ENCODE measurements around the gene MPG.

MPG gene

DNA sequence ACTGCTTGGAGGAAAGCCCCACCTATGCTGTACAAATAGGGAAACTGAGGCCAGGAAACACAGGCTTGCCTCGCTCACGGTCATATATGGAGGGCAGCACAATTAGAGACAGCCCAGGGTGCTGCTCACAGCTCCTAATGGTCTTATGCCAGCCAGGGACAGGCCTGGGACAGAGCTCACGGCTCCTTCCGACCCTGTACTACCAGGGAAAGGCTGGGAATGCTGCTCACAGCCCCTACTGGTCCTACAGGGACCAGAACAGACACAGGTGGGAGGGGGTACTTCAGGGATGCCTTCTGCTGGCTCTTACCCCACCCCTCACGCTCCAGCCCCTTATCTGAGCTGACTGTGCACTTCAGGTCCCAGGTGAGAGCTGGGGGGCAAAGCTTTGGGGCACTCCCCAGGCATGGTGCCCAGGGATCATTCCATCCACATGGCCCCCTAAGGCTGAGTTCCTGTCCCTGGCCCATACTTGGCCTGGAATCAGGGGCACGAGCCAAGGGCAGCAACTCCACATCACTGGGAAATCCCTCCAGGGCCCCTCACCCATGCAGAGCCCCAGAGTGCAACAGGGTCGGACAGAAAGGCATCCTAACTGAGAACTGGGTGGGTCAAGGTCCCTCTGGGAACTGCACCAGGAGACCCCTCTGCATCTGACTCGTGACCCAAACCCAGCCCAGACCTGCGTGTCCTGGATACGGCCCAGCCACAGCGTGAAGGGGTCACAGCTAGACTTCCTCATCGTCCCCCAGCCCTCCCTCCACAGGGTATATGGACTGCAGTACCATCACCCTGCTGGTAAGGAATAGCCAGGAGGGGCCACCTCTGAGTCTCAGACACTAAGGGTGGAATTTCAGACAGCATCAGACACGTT, 11.5 kb upstream of the MPG start:
- no peak for DNase-seq (ENCODE audit: low read depth, low spot score)

- no peak for DNase-seq (ENCODE audit: low read depth, low spot score)
Measured at GRCh38 chr16:67183-67791, 10.7 kb upstream of the MPG start.

GRCh38 chr16:67884-68789, 9.9 kb upstream of the MPG start:
- DNase-seq (ENCODE audit: low read depth, low spot score) = no peak

DNA sequence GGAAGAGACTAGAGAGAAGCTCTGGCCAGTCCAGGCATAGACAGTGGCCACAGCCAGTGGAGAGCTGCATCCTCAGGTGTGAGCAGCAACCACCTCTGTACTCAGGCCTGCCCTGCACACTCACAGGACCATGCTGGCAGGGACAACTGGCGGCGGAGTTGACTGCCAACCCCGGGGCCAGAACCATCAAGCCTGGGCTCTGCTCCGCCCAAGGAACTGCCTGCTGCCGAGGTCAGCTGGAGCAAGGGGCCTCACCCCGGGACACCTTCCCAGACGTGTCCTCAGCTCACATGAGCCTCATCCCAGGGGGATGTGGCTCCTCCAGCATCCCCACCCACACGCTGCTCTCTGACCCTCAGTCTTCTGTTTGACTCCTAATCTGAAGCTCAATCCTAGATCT, 8.8 kb upstream of the MPG start:
- DNase-seq (ENCODE audit: low read depth, low spot score) = no peak

DNA sequence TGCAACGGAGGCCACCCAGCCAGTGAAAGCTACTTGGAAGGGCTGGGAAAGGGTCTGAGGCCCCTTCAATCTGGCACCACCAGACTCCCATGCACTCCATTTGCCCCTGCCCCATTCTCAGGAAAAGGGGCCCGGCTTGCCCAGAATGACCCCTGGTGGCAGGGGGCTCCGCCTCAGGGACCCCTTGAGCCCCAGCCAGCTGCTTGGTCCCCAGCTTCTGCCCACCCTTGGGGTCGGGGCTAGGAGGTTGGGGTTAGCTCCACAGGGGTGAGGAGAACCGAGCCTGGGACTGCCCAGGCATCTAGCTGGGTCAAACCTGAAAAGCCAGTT, 6.8 kb upstream of the MPG start:
- DNase-seq (ENCODE audit: low read depth, low spot score) = no peak

- DNase-seq (ENCODE audit: low read depth, low spot score) = no peak
Measured at GRCh38 chr16:71540-72401, 6.3 kb upstream of the MPG start.

DNA sequence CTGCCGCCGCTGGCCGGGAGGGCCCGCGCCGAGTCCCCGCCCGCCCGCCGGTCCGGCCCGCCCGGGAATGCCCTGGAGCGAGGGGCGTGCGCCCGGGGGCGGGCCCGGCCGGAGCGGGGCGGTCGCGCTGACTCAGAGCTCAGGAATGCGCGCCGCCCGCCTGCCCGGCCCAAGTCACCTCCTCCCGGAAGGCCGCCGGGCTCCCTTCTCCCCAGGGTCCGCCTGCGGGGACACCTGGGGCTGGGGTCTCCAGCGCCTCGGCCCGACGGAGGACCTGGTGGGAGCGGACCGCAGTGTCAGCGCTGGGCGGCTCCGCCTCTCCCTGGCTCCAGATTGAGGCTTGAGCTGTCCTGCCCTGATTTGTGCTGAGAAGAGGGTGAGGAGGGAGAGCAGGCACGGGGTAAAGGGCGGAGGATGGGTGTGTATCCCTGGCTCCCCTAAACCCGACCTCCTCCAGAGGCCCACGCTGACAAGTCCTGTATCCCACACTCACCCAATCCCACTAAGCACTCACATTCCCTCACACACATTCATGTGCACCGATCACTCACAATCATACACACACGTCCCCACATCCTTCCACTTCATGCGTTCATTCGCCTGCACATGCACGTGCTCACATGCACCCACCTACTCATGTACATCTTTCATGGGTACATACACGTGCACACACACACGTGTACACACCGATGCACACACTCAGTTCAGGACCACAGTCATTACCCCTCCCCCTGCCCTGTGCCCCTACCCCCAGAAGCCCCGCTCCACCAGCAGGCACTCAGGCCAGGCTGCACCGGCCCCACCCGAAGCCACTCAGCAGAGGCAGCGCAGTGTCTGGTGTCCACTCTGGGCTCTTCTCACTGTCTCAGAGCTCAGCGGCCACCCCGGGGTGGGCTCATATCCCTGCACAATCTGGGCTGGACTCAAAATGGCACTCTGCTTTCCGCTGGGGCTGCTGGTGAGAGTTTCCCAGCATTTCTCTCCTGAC, 5.2 kb upstream of the MPG start, which contains the start of gene RHBDF1:
Gene RHBDF1 (minus strand): TSS at position 71 of the 988 bp plus-strand sequence. CDS start 7,616 bp downstream, outside the sequence.
- DNase-seq (ENCODE audit: low read depth, low spot score) = no peak

DNA sequence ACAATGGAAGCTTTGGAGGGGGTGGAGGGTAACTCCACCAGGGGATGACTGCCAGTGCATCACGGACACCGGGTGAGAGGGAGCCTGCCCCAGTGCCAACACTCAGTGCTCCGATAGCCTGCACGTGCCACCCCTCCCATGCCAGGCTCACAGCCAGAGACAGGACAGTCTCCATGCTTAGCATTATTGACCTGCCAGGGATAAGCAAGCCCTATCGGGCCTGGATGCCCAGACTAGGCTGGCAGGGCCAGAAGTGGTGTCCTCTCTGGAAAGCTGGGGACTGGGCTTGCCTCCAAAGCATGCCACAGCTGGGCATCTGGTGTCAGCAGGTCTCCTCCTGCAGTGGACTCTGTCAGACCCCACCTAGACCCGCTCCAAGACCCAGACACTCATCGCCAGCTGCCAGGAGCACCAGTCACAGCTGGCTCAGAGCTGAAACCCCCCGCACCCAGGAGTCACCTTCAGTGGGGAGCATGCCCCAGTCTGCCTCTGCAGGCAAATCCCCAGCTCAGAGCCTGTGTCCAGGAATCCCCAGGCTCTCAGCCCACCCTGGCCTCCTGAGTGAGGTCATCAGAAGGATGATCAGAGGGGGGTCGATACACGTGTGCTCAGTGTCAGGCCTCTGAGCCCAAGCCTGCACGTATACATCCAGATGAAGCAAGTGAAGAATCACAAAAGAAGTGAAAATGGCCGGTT, 3.8 kb upstream of the MPG start:
- DNase-seq (ENCODE audit: low read depth, low spot score) = no peak

- DNase-seq (ENCODE audit: low read depth, low spot score) = no peak
Measured at GRCh38 chr16:74747-75334, 3.2 kb upstream of the MPG start.

DNA sequence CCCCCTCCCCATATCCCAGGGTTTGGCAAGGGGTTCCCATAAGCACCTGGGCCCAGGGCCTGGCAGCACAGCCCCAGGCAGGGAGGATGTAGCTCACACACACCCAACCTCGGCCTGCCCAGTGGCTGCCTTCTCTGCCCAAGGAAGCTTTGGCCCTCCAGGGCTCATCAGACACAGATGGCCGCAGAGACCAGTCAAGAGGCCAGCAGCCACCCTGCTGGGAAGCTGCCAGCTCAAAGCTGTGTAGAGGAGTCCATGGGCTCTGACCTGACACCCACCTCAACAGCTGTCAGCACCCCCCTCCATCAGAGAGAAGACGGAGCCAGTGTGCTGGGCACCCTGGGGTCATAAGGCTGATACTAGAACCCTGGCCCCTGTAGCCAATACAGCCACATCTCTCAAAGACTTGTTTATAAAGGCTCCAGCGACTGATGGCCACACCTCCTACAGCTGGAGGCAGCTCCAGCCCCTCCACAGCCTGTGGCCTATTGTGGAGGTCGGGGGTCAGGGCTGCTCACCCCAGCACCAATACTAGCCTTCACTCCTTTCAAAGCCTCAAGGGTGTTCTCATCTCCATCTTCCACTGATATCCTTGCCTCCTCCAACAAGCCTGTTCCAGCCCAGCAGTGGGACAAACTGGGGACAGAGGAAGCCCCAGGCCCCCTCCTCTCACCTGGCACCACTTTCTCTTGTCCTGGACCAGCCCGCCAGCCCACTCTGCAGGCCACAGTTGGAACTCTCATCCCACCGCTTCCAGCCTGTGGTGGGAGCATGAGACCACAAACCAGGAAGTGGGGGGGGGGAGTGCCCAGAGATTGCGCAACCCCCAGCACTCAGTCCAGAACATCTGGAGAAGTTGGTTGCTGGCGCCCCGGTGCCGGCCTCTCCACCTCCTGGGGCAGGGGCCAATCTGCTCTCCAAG, 2.2 kb upstream of the MPG start:
- DNase-seq (ENCODE audit: low read depth, low spot score) = no peak

DNA sequence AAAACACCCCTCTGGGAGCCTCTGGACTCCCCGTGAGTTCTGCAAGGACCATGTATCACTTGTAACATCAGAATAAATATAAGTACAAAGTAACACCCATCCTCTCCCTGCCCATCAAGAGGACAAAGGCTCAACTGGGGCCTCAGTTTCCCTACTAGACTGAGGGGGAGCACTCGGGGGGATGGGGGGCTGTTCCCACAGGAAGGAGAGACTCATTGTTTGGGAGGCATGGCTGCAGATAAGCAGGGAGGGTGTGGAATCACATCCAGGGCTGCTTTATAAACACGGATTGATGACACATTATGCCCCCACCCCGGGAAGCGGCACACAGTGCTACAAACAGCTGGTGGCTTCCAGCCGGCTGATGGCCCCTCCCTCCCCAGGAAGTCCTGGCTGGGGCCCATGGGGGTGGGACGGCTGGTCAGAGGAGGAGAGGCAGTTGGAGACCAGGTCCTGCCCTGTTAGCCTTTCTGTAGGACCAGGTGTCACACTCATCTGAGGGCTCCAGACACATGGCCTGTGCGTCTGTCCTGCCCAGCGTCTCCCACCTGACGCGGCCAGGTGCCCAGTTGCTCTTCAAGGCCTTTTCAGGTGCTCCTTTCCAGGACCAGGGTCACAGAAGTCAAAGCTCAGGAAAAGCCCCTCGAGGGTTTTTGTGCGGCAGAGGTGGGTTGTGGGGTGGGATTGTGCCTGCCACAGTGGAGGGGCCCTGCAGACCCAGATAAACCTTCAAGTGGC, 1.3 kb upstream of the MPG start:
- DNase-seq (ENCODE audit: low read depth, low spot score) = no peak

DNA sequence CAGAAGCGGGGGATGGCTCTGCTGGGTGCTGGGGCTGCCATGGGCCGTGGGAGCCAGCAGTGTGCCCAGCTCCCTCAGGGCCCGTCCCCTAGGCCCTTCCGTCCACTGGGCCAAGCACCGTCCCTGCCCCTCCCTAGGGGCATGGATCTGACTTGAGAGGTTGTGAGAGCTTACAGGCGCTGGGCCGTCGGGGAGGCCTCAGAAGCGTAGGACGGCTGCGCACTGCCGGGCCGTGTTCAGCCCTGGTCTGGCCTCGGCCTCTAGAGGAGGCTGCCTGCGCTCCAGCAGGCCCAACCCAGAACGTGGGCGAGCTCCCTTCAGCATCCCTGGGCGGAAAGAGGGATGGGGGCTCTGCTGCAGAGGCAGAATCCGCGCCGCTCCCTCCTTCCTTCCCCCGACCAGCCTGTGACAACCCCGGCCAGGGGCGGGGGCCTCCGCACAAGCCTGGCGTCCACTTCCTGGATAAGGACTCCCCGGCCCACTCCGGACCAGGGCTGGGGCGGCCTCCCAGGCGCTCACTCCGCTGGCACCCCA, 685 bp upstream of the MPG start:
- no peak for DNase-seq (ENCODE audit: low read depth, low spot score)

- no peak for DNase-seq (ENCODE audit: low read depth, low spot score)
Measured at GRCh38 chr16:78444-79150, 572 bp downstream of the MPG start.

- DNase-seq (ENCODE audit: low read depth, low spot score) = no peak
Measured at GRCh38 chr16:79151-80054, 1.4 kb downstream of the MPG start.

DNA sequence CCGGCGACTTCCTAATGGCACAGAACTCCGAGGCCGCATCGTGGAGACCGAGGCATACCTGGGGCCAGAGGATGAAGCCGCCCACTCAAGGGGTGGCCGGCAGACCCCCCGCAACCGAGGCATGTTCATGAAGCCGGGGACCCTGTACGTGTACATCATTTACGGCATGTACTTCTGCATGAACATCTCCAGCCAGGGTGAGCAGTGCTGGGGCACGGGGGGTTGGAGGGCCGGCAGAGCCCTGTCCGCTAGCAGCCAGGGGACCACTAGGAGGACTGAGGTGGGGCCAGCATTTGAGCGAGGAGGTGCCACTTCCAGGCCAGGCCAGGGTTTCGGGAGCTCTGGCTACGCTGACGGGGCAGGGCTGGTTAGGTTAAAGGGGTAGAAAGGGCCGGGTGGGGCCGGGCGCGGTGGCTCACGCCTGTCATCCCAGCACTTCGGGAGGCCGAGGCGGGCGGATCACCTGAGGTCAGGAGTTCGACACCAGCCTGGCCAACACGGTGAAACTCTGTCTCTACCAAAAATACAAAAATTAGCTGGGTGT, 5.1 kb downstream of the MPG start:
- no peak for DNase-seq (ENCODE audit: low read depth, low spot score)
